GM19463 (cell line): Measurements from ENCODE around the gene MTX2.

Experiments used
- ATAC-seq: cut with Tn5 transposase; IDR thresholded peaks from one replicate; pipeline ENCODE4 v1.9.1; 2021; ENCODE audit warnings: mild to moderate bottlenecking, moderate library complexity; ENCODE audit not compliant: unreplicated experiment

Gene MTX2

DNA sequence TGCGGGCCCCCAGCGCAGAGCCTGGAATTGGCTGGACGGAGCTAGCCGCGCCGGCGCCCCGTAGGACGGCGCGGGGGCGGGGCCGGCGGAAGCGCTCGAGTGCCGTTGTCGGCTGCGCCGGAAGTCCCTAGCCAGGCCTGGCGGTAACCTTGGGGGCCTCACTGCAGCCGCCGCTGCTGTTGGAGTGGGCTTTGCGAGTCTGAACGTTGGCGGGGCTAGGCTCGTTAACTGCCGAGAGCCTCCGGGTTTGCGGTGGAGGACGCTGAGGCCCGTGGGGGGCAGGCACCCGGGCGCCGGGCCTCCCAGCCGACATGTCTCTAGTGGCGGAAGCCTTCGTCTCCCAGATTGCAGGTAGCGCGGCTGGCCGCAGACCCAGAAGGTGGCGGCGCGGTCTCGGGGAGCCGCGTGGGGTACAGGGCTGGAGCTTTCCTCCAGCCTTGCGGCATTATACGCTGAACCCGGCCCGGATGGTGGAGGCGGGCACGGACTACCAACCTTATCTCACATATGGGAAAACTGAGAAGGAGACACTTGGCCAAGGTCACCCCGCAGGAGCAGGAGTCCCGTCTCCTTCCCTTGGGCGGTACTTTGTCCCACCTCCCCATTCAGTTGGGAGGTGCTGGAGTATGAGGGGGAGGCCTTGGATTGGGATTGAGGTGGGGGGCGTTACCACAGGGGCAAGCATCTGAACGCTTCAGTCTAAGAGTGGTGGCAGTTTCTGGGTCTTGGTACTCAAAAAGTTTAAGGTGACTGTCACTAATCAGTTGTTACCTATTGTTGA, at the start of gene MTX2:
MTX2 (plus strand) TSS at position 124 of the 781 bp plus-strand sequence; CDS start at position 312, 188 bp downstream.
- peak; percentile 98 for ATAC-seq

DNA sequence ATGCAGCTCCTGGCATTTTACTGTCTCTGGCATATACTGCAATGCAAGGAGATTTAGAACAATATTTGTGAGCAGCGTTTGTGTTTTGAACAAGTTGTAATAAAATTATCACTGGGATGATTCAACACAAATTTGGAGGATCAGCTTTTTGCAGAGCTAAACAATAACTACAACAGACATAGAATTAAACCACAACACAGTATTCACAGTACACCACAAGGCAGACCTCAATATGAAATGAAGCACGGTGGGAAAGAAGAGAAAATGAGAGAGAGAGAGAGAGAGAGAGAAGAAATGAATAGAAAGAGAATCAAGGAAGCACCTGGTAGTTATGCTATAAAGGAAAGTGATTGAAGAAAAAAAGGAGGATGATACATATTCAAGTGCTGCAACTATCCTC, 41.4 kb upstream of the MTX2 start:
- ATAC-seq = no peak

DNA sequence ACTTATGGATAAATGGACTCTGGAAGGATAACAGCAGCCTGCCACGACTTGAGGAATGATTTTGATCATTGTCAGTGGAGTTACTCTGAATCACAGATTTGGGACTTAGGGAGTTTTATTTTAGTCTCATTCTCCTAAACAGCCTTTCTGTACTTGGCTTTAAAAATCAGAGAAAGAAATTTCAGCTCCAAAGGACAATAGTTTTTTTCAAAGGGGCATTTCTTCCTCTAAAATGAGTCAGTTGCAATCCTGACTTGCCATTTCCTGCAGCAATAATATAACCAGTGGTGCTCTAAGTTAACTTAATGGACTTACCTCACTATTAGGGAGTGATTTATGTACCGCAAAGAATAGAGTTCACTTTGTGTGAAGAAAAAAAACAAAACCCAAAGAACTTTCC, 35.1 kb upstream of the MTX2 start:
- no peak for ATAC-seq

DNA sequence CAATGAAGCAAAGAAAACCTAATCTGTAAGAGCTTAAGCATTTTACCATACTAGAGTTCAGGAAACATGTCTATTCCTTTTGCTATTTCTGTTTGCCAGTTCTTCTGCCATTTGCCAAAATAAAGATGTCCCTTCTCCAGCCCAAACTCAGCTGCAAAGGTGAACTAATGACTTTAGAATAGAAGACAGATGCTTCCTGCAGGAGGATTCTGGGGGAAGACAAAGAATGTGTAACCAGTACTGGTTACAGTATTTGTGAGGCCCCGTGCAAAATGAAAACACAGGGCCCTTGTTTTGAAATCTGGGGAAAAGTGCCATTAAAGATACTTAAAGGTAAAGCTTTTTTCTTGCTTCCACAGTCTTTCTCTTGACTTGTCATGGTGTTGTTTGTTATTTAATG, 34.3 kb upstream of the MTX2 start:
- no peak for ATAC-seq

DNA sequence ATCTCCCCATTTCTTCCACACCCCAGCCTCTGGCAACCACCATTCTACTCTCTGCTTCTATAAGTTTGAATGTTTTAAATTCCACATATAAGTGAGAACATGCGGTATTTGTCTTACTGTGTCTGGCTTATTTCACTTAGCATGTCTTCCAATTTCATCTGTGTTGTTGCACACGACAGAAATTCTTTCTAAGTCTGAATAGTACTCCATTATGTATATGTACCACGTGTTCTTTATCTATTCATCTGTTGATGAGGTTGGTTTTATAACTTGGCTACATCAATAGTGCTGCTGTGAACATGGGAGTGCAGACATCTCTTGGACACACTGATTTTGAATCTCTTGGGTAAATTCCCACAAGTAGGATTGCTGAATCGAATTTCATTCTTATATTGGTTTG, 31.8 kb upstream of the MTX2 start:
- no peak for ATAC-seq

DNA sequence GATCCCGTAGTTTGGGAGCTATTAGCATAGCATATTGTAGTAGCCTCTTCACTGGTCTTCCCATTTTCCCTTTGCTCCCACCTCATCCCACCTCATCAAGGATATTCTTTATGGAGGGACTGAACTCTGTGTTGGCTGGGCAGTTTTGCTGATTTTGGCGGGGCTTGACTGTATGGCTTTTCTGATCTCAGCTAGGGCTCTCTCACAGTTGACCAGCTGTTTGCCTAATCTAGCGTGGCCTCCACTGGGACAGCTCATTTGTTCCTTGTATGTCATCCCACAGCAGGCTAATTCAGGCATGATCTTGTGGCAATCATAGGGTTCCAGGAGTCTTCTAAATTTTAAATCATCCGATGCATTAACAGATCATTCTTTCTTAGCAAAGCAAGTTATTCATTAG, 30.2 kb upstream of the MTX2 start:
- ATAC-seq = no peak

DNA sequence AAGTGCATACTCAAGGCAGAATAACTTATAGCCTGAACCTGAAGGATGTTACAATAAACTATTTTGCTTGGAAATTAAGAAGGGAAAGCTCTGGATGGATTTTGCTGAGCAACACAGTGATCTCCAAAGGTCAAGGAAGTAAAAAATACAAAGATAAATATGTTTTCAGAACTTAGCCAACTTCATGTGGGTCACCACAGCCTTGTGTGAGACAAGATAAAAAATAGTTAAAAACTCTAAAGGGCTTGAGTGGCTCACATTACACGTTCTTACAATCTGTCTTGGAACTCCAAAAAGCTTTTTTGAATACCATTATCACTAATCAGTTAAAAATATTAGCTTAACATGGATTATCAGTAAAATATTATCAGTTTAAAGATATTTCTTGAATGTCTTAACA, 28.9 kb upstream of the MTX2 start:
- no peak for ATAC-seq

DNA sequence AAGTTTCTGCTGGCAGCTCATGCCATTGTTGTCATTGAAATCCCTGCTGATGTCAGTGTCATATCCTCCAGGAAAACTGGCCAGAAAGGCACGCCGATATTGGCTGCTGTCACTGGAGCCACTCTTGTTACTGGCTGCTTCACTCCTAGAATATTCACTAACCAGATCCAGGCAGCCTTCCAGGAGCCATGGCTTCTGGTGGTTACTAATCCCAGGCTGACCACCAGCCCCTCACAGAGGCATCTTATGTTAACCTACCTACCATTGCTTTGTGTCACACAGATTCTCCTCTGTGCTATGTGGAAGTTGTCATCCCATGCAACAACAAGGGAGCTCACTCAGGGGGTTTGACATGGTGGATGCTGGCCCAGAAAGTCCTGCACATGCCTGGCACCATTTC, 27.0 kb upstream of the MTX2 start:
- no peak for ATAC-seq

DNA sequence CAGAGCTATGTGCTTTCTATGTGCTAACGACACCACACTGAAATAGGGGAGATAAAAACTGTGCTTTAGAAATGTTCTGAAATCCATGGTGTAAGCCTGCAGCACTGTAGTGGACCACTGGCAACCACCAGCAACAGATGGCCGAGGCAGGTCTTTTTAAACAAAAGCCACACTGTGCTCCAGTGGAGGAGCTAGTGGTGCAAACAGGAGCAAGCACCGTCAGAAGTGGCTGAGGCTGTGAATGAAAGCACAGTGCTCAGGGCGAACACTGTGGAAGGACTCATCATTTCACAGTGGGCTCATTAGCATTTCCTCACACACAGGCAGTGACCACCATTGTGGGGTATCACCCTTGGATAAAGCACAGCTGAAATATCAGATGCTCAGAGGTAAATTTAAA, 22.9 kb upstream of the MTX2 start:
- ATAC-seq = no peak

DNA sequence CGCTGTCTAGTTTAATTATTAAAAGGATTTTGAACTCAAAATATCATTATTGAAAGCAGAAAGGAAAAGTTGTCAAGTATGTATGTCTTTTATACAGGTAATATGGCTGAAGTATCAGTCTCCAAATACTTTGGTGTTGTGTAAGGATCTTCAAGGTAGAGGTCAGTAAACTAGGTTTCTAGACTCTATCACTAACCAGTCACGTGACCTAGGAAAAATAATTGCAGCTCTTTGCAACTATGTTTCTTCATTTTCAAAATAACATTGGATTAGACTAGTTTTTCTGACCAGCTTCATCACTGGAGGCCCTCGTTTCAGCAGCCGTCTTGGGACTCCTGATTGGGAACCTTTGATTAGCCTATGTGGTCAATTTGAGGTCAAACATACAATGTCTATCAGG, 21.4 kb upstream of the MTX2 start:
- no peak for ATAC-seq

DNA sequence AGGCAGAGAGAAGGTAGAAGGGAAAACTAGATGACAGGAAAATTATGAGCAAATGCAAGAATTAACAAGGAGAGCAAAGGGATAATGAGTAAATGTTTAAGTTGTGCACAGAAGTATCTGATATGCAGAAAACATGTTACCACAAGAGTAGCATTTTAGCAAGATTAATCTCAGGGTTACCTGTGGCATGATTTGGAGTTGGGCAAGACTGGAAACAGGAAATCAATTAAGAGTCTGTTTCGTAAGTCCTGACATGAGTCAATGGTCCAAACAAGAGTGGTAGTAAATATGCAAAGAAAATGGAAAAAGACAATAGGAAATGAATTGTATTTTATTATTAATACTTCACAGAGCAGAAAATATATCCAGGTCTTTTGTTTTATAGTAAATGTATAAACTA, 17.3 kb upstream of the MTX2 start:
- ATAC-seq = no peak

DNA sequence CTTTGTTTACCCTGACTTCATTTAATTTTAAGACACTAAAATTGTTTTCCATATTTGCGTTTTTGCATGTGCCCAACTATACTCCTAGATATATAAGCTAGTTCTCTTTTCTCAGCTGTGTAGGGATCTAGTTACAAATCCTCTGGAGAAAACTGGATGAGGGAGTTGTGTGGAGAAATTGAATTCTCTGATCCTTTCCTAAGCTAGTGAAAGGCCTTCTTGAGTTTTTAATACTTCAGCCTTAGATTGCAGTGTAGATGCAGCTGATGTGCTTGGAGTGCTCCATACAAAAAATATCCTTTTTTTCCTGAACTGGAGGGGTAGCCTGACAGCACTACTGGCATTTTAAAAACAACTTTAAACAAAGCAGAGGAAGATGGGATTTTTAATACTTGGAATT, 8.6 kb upstream of the MTX2 start:
- ATAC-seq = no peak

DNA sequence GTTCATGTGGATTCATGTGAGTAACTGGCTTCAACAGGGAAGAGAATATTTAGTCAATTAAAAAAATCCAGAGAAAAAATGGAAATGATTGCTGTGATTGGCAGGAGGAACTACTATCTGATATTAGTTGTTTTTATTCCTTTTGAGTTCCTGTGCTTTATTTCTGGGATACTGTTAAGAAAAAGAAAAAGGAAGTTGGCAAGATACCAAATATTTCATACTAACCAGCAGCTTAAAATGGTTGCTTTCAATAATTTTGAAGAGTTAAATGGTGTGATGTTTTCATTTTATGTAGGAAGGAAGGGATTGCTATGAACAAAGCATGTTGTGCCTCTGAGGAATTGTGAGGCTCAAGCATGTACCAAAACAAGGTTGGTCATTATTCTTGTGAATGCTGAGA, 8.1 kb upstream of the MTX2 start:
- ATAC-seq = no peak

DNA sequence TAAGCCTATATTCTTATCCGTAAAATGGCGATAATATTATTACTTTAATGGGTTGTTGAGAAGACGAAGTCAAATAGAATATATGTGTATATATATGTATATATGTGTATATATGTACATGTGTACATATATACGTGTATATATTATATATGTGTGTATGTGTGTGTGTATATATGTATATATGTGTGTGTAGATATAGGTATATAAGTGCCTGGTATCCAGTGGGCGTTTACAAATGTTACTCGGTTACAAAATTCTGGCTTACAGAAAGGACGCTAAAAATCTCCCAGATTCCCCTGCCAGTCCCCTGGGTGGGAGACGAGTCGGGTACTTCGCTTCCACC, 295 bp upstream of the MTX2 start:
- no peak for ATAC-seq

DNA sequence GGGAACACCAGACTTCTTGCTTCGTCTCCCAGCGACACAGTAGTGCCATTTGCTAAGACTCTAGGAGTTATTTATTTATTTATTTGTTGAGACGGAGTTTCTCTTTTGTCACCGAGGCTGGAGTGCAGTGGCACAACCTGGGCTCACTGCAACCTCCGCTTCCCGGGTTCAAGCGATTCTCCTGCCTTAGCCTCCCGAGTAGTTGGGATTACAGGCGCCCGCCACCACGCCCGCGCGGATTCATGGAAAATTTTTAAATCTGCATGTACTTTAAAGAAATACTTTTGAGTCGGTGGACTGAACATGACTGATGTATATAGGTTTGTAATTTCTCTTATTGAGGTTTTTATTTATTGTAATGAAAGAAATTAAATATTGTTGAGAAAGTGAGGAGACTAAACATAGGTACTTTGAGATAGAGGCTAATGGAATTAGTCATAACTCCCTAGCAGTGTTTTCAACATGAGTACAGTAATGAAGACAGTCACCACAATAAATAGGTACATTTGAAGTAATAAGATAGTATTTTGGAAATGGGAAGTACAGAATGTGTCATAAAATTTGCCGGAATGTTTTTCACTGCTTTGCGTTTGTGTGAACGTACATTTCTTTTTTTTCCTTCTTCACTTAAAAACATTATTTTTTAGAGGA, 983 bp downstream of the MTX2 start:
- no peak for ATAC-seq

DNA sequence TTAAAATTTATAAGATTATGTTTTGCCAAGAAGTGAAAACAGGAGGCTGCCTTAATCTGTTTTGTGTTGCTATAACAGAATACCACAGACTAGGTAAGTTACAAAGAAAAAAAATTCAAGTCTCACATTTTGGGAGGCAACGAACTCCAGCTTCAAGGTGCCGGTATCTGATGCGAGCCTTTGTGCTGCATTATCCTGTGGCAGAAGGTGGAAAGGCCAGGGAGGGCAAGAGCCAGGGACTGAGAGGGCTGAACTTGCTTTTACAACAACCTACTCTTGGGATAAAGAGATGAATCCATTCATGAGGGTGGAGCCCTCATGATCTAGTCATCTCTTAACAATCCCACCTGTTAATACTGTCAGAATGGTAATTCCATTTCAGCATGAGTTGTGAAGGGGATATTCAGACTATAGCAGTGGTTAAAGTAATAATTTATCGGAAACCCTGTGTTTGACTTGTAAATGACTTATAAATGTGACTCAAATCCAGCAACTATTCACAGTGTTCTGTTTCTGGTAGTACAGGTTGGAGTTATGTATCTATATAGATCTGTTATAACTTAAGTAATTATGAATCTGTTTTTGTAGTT, 3.7 kb downstream of the MTX2 start:
- no peak for ATAC-seq

DNA sequence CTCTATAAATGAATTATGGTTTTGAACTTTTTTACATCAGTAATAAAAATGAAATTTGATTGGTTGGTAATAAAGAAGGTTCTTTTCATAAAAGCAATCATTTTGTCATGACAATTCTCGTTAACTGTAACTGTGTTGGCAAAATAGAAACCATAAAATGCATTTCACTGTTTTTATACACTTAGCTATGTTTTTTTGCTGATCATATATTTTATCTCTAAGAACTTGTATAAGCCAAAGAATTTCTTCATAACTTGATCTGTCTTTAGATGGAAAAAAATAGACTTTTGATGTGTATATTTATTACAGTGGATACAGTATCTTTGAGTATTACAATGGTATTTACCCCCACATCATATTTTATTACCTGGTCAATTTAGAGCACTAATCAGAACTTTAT, 9.7 kb downstream of the MTX2 start:
- no peak for ATAC-seq

DNA sequence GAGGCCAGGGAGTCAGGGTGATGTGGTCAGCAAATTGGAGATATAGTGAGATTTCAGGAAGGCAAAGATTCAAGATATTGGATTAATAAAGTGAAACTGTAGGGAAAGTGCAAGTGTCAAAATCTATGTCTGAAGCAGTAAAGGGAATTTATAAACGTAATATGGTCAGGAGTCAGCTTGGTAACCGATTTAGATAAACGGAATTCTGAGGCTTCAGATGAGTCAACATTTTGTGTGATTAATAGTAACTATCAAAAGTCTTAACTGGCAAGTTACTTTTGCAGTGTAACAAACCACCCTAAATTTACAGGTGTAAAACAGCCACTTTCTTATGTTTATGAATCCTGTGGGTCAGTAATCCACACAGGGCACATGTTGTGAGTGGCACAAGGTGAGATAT, 10.9 kb downstream of the MTX2 start:
- ATAC-seq = no peak

DNA sequence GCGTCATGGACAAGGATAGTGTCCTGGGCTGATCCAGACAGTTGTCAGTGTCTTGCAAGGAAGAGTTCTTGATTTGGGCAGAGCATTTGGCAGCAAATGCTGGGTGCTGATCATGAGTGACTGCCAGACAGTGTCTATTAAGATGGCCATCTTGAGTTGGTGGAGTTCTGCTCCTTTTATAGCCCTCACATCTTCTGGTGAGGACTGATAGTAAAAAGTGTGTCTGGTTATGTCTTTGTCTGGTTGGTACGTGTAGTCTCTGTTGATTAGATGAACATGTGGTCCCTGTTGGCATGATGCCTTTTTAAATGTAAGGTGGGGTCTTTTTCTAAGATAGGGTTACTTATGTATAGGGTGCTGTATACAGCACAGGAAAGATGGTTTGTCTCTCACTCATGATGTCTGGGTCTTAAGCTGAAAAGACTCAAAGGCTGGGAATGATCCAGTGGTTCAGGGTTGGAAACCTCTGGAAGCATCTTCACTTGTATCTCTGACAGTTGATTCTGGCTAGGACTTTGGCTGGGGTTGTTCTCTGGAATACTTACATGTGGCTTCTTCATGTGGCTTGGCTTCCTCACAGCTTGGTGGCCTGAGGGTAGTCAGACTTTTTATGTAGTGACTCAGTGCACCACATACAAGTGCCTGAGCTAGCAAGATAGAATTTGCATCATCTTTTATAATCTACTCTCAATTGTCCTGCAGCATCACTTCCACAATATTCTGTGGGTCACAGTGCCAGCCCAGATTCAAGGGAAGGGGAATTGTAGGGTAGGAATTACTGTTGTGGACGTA, 11.8 kb downstream of the MTX2 start:
- ATAC-seq = no peak

DNA sequence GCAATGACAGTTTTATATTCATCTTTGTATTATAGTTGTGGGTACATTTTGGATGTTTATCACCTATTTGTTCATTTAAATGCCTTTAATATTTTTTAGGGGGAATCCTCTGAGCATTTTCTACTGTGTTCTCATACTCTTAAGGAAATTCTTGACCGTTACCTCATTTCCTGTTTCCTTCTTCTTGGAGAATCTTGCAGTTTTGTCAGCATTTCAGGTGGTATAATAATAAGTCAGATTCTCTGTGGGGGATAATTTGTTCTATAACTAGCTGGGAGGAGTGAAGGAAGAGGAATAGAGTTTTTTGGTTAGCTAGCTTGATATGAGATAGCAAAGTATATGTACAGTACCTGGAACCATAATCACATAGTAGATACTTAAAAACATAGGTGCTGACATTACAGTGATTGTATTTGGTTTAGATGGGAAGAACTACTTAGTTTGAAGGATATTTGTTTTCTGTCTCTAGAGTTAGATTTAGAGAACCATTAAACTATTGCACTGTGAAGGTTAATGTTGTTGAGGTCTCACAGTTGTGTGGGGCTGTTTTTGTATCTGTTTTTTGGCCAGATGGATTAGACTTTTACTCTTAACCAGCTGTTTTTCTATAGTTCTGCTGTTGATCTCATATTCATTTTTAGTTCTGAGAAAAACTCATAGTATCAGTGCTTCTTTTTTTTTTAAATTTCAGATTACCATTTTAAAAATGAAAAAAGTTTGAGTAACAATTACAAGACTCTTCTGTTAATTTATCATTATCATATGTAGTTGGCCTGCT, 14.2 kb downstream of the MTX2 start:
- ATAC-seq = no peak

DNA sequence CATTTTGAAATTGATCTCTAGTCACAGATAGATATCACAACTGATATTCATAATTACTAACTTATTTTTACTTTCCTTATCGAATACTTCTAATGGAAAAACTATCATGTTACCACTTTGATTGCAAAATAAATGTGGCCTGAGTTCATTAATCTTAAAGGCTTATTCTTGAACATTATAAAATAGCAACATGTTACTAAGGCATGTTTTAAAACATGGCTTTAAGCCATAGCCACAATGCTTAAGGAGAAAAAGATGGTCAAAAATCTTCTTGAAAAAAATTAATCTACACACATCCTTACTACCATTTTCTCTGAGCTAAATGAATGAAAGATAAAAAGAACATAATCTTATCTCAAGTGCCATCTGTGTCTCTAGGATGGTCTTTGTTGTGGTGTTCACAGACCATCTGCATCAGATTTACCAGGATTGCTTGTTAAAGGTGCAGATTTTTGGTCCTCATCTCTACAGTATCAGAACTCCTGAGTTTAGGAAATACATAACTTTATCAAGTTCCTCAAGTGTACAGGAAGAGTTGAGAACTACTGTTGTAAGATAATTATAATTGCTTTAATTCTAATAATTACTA, 15.3 kb downstream of the MTX2 start:
- no peak for ATAC-seq
